ENCODE measurements around the gene MYBPC3.

MYBPC3 gene

DNA sequence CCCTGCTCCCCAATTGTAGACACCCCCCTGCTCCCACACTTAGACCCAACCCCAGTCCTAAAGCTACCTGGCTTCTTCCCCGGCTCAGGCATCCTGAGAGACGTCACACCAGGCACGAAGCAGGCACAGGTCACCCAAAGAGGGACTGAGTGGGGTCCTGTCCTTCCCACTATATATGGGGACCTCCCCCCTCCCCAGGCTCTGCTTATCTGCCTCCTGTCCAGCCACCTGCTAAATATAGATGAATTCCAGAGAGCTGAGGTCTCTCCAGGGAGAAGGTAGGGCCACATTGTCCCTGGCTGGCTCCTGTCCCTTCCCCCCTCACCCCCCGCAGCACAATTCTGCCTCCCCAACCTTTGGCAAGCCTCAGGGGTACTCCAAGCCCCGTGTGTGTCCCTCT, at the start of gene MYBPC3:
TSS of gene MYBPC3 (minus strand) at position 147 of the 400 bp plus-strand sequence. CDS start at position 92, 55 bp downstream.
- no peak for DNase-seq

DNA sequence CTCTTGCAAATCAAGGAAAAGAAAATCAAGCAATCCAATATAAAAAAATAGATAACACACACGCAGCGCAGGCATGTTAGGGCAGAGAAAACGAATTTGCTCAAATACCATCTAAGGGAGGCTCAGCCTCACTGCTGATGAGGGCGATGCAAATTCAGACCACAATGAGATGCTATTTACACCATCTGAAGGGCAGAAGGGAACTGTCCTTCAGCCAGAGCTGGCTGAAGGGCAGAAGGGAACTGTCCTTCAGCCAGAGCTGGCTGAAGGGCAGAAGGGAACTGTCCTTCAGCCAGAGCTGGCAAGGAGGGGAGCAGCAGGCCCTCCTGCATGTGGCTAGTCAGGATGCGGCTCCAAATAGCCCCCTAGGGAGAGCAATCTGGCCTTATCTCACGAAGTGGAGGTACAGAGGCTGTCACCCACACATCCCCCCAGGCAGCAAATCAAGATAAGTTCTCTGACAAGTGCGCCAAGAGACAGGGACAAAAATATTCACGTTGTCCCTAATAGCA, 48.3 kb upstream of the MYBPC3 start:
- no peak for DNase-seq

DNA sequence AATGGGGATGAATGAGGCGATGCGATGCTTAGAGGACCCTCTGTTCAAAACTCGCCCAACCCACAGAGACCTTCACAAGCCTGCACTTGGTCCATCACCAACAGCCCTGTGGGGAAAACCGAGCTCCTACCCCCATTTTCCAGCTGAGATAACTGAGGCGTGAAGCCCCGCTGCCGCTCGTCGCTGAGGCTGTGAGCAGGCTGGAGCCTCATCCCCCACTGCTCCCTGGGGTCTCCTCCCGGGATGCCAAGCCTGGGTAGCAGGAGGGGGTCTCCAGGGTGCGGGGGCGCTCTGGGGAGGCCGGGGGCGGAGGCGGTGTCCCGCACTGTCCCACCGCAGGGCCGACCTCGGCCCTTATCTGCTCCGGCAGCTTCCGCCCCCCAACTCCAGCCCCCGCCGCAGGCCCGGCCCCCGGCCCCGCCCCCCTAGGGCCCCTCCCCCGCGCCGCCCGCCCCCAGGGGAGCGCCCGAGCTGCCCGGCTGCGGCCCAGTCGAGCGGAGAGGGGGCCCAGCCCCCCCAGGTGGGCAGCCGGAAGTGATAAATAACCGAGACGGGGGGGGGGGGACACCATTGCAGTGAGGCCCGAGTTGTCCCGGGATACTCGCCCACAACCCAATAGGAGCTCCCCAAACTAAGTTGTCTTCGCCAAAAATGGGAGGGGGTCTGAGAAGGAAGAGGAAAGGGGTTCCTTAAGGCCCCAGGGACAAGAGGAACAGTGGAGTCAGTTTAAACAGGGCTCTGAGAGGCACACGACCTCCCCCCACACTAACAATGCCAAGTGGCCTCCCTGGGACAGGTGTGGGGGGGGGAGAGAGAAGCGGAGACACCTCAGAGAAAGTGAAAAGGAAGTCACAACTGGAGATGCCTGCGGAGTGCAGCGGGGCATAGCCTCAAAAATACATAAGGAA, 47.6 kb upstream of the MYBPC3 start:
- DNase-seq = peak; percentile 41

DNA sequence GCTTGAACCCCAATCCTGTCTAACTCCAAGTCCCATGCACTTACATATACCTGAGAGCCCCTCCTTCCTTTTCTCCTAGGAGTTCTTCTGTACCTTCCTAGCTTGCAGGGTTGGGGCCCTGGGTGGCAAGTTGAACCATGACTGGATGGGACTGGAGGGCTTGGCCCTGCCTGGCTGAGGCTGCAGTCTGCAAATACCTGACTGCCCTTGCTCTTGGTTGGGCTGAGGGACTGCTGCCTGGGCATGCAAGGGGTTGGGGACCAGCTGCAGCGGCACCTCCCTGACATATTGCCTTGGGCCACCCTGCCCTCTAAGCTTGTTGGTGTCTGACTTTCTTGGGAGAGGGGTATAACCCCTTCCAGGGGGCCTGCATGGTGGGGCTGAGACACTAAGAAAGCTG, 46.0 kb upstream of the MYBPC3 start:
- DNase-seq = no peak

DNA sequence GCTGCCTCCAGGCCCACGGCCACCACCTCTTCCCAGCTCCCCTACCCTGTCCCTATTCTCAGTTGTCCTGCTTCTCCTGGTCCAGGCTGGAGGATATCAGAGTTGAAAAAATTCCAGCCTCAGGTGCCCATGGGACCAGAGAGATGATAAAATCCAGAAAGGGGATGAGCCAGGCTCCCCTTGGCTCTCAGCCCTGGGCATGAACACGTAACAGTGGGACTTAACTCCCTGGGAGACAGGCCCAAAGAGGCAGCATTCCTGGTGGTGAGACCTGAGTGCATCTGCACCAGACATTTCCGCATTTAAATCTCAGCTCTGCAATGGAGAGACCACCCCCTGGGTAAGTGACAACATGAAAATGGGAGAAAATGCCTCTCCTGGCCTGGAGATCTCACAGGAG, 45.5 kb upstream of the MYBPC3 start:
- no peak for DNase-seq

DNA sequence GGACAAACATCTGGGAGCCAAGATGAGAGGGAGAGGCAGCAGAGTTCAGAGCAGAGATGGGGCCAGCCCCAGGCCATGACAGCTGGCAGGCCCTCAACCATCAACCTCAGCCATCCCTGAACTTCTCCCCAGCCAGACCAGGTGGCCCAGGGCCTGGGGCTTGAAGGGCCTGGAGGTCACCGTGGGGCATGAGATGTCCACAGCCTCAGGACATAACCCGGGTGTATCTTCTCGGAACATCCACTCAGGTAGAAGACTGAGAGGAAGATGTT, 43.5 kb upstream of the MYBPC3 start:
- DNase-seq = no peak

DNA sequence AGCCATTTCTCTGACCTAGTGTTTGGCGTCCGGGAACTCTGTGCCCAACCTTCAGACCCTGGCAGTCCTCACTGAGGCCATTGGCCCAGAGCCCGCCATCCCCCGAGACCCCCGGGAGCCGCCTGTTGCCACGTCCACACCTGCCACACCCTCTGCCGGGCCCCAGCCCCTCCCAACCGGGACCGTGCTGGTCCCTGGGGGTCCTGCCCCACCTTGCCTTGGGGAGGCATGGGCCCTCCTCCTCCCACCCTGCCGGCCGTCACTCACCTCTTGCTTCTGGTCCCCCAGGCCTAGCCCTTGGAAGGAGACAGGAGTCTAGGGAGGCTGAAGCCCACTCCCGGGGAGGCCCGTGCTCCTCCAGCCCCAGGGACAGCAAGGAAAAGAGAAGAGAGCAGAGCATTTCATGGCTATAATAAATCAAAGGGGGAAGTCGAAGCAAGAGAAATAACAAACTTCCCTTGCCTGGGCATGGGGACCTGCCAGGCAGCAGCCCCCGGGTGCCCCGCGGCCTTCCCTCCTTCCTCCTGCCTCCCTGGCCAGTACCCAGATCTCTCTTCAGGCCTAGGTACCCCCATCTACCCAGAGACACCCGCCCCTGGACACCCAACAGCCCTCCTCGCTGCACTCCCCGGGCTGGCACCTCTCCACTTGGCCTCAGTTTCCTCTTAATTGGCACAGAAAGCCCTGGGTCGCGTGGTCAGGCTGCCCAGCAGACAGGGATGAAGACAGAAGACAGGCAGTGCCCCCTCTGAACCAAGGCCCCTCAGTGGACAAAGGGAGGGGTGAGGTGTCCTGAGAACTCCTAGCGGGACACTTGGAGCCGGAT, 42.9 kb upstream of the MYBPC3 start:
- no peak for DNase-seq

DNA sequence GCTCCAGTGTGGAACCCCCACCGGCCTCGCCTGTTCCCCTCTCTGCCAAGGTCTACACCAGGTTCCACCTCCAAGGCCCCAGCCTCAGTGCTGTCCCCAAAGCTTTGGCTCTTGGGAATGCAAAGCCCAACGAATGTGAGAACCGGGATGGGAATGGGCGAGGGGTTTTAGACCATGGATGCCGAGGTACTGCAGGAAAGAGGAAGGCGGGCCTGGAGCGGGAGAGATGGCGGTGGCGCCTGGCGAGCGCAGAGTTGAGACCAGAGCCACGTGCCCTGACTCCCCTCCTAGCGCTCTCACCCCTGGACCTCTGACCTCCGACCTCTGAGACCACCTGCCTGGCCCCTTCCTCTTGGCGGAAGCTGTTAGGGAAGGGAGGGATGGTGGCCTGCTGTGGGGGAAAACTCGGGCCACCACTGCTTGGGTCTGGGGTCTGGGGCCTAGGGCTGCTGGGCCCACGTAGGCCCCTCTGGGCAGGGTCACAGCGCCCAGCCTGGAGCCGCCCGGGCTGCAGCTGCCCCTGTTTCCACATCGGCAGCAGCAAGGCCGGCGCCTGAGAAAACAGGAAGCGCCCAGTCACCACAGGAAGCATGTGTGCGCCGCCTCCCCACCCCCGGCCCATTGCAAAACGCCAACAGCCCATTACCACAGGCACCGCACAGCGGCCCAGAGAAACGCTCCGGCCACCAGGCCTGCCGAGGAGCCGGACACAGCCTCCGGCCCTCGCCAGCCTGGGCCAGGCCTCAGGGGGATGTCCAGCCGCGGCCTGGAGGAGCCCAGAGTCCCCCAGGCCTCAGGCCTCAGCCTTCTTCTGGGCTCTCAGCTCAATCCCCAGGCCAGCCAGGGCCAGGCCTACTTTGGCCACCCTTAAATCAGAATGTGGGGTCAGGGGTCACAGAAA, 42.1 kb upstream of the MYBPC3 start:
- DNase-seq = peak; percentile 65

DNA sequence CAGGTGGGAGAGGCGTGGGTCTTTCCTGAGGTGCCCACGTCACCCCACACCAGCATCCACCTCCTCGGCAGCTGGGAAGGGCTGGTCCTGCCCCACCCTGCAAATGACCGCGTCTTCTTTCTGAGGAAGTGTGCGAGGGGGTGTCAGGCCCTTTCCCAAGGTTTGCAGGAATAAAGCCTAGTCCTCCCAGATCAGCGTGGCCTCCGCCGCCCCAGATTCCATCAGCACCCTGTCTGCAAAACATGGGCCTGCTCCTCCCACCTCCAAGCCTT, 41.5 kb upstream of the MYBPC3 start:
- no peak for DNase-seq

DNA sequence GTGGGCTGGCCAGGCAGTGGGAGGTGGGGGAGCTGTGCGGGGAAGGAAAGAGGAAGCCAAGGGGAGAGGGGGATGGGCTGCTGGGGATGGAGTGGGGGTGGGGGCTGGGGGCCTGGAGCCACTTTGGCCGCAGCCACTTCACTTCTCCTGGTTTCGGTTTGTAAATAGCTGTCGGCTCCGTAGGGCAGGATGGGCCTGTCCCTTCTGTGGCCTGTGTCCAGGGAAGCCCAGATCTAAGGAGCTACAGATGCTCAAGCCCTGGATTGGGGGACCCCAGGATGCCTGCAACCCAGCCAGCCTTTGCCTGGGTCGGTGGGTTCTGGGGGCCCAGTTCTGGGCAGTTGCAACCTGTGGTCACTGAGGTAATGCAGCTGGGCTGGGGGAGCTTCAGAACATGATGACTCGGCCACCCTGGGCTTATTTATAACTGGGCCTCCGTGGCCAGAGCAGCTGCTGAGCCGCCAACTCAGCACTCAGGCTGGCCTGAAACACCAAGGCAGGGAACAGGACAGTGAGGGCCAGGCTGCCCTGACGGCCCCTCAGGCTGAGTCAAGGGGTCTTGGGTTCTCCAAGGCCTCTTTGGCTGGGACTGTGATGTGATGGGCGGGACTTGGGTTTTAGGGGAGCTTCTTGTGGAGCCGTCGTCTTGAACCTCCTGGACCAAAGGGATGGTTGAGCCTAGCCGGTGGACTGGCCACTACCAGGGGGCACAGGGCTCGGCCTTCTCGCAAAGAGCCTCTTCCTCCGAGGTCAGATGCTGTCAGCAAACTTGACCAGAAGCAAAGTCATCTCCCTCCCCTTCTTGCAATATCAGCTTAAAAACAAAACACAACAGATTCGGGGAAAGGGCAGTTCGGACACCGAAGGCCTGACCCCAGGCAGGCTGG, 40.9 kb upstream of the MYBPC3 start:
- no peak for DNase-seq

DNA sequence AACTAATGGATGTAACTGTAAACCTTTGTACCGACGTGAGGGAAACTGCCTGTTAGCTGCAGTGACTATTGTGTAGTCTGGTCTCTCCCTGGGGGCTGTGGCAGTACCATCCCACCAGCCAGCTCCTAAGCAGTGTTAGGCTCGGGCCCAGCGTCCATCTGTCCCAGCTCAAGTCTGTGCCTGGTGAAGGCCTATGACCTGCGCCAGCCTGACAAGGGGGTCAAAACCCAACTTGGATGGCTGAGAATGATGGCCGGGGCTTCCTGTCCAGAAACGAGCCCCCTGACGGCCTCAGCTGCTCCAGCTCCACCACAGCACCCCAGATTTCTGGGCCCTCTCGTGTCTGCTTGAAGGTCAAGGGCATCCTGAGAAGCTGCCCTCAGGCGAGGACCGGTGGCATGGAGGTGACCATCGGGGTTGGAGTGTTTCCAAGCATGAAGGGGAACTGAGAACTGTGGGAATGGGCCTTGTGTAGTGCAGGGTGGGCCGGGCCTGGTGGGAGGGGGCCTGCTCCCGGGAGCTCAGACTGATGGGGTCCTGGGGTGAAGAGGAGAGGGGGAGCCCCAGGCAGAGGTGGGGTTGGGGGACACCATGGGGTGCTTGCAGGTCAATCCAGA, 40.2 kb upstream of the MYBPC3 start:
- no peak for DNase-seq

DNA sequence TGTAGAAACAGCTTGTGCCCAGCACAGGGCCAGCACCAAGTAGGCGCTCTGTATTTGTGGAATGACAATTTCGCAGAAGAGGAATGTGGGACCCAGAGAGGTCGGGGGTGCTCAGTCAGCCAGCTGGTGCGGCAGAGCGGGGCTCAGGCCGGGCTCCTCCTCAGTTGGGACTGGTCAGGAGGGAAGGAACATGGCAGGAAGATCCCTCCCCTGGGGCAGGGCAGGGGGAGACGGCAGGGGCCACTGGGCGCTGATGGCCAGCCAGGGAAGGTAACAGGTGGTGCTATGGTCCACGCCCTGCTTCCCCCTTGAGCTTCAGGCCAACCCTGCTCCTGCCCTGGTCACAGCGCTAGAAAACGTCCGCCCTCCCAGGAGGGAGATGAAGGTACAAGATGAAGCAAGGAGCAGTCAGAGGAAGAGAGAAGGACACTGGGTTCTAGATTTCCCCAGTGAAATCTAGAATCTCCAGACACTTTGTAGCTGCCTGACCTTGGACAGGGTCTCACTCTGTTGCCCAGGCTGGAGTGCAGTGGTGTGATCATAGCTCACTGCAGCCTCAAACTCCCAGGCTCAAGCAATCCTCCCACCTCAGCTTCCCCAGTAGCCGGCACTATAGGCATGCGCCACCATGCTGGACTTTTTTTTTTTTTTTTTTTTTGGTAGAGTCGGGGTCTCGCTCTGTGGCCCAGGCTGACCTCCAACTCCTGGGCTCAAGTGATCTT, 39.4 kb upstream of the MYBPC3 start:
- DNase-seq = no peak

DNA sequence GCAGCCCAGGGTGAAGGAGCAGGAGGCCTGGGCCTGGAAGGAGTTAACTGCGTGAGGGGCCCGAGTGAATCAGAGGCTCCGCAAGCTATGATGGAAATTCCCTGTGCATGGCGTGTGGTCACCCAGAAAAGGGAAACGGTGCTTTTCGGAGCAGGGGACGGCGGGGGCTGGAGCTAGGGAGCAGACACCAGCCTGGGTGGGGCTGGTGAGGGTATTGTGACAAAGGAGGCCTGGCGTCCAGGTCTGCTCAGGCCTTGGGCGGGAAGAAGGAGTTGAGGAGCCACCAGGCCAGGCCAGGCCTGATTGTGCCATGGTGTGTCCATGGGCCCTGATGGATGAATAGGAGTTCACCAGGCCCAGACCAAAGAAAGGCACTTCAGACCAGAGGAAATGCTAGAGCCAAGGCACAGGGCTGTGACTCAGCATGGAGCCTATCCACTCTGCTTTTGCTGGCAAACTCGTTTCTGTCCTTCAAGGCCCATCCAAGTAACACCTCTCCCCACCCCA, 38.6 kb upstream of the MYBPC3 start:
- no peak for DNase-seq

DNA sequence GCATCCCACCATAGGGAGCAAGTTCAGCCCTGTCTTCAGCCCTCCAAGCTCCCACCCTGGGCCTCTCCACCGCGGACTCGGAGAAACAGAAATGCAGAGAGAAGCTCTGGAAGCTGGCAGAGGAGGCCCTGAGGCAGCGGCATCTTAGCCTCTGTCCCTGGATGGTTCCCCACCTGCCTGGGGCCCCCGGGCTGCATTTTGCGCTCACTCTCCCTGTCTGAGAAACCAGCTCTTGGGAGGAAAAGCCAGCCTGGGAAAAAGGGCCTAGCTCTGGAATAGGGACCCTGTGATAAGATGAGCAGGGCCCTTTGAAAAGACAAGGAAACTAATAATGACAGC, 37.9 kb upstream of the MYBPC3 start:
- no peak for DNase-seq

DNA sequence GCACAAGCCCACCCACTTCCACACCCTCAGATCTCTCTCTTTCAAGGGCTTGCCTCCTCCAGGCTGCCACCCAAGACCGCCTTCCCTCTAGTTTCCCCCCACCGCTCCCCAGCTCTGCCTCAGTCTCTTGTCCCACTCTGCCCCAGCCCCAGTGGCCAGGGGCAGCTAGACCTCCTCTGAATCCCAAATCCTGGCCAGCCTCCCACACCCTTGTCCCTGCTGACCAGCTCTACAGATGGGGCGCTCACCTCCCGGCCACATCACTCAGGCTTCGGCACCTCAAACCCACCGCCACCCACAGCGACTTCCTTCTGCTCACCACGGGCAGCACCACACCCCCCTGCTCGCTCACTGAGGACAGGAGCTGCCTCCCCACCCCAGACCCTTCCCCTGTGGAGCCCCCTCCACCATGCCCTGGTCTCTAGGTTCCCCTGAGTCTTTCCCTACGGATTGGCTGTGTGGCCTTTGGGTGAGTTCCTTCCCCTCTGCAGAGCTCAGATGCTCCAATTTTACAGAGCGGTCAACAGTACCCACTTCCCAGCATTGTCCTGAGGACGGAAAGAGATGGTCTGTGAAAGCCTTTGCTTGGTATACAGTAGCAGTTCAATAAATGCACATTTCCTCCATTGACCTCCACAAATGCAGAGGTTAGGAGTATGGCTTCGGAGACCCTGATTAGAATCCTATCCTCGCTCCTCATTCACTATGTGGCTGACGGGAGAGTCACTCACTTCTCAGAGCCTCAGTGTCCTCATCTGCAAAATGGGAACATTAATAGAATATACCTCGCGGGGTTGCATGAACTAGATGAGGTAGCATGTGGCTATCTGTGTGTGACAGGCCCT, 37.3 kb upstream of the MYBPC3 start:
- no peak for DNase-seq

DNA sequence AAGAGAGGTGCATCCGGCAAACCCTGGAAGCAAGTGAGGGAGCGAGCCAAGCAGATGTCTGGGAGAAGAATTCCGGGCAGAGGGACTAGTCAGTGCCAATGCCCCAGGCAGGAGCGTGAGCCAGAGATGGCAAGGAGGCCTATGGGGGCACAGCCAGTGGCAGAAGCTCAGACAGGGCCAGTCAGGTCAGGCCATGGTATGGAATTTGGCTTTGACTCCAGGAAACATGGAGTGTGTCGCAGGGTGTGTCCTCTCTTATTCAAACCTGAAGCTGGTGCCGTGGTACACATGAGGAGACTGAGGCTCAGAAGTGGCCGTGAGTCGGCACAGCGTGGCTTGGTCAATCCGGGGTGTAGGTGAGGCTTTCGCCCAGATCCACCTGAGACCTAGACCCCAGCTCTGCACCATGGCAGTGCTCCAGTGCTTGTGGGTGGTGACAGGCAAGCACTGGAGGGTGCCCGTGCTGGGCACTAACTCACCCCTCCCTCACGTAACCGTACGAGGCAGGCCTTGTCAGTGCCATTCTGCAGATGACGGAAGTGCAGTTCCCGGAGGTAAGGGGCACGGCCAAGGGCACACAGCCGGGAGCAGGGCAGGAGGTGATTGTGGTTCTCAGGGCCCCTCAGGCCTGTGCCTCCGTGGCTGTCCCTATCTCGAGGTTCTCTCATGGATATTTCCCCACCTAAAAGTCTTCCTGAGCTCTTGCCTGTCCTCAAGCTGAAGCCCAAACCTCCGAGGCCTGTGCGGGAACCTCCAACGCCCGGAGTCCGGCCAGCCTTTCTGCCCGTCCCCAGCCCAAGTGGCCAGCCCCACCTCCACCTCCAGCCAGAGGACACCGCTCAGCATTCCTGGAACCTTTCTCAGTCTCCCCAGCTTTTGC, 36.4 kb upstream of the MYBPC3 start:
- no peak for DNase-seq

DNA sequence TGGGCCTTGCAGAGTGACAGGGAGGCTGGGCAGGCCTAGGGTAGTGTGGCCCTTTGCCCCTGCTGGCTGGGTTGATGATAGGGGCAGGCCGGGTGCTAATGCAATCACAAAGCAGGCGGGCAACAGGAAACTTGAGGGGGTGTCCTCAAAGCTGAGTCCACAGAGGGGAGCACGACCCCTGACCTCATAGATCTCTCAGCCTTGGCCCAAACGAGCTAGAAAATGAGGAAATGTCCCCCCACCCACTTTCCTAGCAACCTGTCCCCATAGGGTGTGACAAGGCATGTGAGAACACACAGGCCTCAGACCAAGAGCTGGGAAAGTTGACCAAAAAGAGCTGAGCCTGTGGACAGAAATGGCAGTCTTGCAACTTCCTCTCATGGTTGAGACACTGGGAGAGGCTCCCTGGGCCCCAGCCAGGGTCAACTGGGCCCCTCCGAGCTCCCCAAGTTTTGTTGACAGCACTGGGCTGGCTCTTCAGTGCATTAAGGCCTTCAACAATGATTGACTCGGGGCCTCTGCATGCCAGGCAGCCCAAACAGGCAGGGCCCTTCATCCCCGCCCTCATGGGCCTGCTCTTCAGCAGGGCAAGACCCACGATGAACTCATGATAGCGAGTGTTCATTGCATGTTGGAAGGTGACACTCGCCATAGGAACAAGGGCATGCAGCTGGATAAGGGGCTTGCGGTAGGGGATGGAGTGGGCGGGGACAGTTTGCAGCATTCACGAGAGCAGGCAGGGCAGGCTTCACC, 35.6 kb upstream of the MYBPC3 start:
- DNase-seq = no peak

DNA sequence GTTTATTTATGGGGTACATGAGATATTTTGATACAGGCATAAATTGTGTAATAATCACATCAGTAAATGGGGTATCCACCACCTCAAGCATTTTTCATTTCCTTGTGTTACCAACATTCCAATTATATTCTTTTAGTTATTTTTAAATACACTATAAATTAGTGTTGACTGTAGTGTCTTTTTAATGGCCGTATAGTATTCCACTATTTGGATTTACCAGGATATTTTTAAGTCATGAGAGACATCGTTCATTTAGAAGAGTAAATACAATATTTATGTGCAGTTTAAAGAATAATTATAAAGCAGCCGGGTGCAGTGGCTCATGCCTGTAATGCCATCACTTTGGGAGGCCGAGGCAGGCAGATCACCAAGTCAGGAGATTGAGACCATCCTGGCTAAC, 32.0 kb upstream of the MYBPC3 start:
- DNase-seq = no peak
